H9 (cell line): ENCODE results near the gene FOSL2. TPM values are rescaled to one million over a fixed set of nuclear protein-coding genes. Genes with fewer than 3 reads are reported as not detected.

ENCODE experiments used
- DNase-seq: peaks from one replicate; pipeline ENCODE4 v3.0.0-alpha.2; 2017
- H2AFZ ChIP-seq: one replicate; pipeline ENCODE4 v1.6.1; 2013; ENCODE audit warnings: mild to moderate bottlenecking, low read length, control low read depth, moderate library complexity
- H2AK5ac ChIP-seq: 2 replicates; pipeline ENCODE4 v1.6.1; 2013; ENCODE audit warnings: low read length, control low read depth, mixed read lengths; ENCODE audit not compliant: insufficient read length
- H2BK120ac ChIP-seq: one replicate; pipeline ENCODE4 v1.6.1; 2013; ENCODE audit warnings: low read depth, mild to moderate bottlenecking, low read length, control low read depth, inconsistent platforms; ENCODE audit not compliant: poor library complexity, severe bottlenecking
- H2BK12ac ChIP-seq: 2 replicates; pipeline ENCODE4 v1.6.1; 2013; ENCODE audit warnings: low read length, control low read depth, mixed read lengths, low read depth; ENCODE audit not compliant: insufficient read length
- H2BK15ac ChIP-seq: 2 replicates; pipeline ENCODE4 v1.6.1; 2013; ENCODE audit warnings: low read depth, low read length, control low read depth
- H2BK20ac ChIP-seq: one replicate; pipeline ENCODE4 v1.6.1; 2013; ENCODE audit warnings: low read depth, mild to moderate bottlenecking, low read length, control low read depth, inconsistent platforms; ENCODE audit not compliant: poor library complexity, severe bottlenecking
- H2BK5ac ChIP-seq: 2 replicates; pipeline ENCODE4 v1.6.1; 2013; ENCODE audit warnings: low read length, control low read depth, mixed read lengths; ENCODE audit not compliant: insufficient read length
- H3K14ac ChIP-seq: 2 replicates; pipeline ENCODE4 v1.6.1; 2013; ENCODE audit warnings: low read length, control low read depth; ENCODE audit not compliant: insufficient read depth
- H3K18ac ChIP-seq: 2 replicates; pipeline ENCODE4 v1.6.1; 2013; ENCODE audit warnings: low read depth, mild to moderate bottlenecking, mixed read lengths, low read length, control low read depth; ENCODE audit not compliant: insufficient read length
- H3K23ac ChIP-seq: 2 replicates; pipeline ENCODE4 v1.6.1; 2013; ENCODE audit warnings: low read length, control low read depth, mixed read lengths, low read depth; ENCODE audit not compliant: insufficient read length
- H3K23me2 ChIP-seq: 2 replicates; pipeline ENCODE4 v1.6.1; 2013; ENCODE audit warnings: low read depth, mild to moderate bottlenecking, mixed read lengths, low read length, control low read depth; ENCODE audit not compliant: insufficient read length, poor library complexity, severe bottlenecking
- H3K27ac ChIP-seq: 2 replicates; pipeline ENCODE4 v1.5.1; 2013; ENCODE audit warnings: low read length, control low read depth, mixed read lengths, low read depth; ENCODE audit not compliant: insufficient read length
- H3K27me3 ChIP-seq: 2 replicates; pipeline ENCODE4 v1.6.1; 2013; ENCODE audit warnings: low read length, control low read depth, inconsistent platforms; ENCODE audit not compliant: insufficient read depth
- H3K4ac ChIP-seq: 2 replicates; pipeline ENCODE4 v1.6.1; 2013; ENCODE audit warnings: low read depth, mild to moderate bottlenecking, control low read depth, inconsistent platforms, low read length, moderate library complexity
- H3K4me1 ChIP-seq: 2 replicates; pipeline ENCODE4 v1.6.1; 2013; ENCODE audit warnings: low read length, control low read depth, inconsistent platforms; ENCODE audit not compliant: insufficient read depth
- H3K4me2 ChIP-seq: 2 replicates; pipeline ENCODE4 v1.6.1; 2013; ENCODE audit warnings: low read length, control low read depth, mixed read lengths; ENCODE audit not compliant: insufficient read length, insufficient read depth
- H3K56ac ChIP-seq: 2 replicates; pipeline ENCODE4 v1.6.1; 2013; ENCODE audit warnings: low read depth, mild to moderate bottlenecking, mixed read lengths, low read length, control low read depth; ENCODE audit not compliant: insufficient read length
- H3K79me1 ChIP-seq: 2 replicates; pipeline ENCODE4 v1.6.1; 2013; ENCODE audit warnings: low read depth, mild to moderate bottlenecking, moderate library complexity, low read length, control low read depth, inconsistent platforms; ENCODE audit not compliant: insufficient read depth, poor library complexity, severe bottlenecking
- H3K79me2 ChIP-seq: 2 replicates; pipeline ENCODE4 v1.6.1; 2013; ENCODE audit warnings: low read length, control low read depth, inconsistent platforms; ENCODE audit not compliant: insufficient read depth
- H3K9ac ChIP-seq: 2 replicates; pipeline ENCODE4 v1.6.1; 2013; ENCODE audit warnings: low read length, control low read depth, mixed read lengths; ENCODE audit not compliant: insufficient read length; ENCODE audit errors: extremely low read depth
- H3K9me3 ChIP-seq: one replicate; pipeline ENCODE4 v1.6.1; 2013; ENCODE audit warnings: low read depth, low read length, inconsistent platforms; ENCODE audit not compliant: control insufficient read depth
- H3T11ph ChIP-seq: one replicate; pipeline ENCODE4 v1.6.1; 2013; ENCODE audit warnings: mild to moderate bottlenecking, low read length, control low read depth, inconsistent platforms
- H4K20me1 ChIP-seq: one replicate; pipeline ENCODE4 v1.6.1; 2013; ENCODE audit not compliant: control insufficient read depth, insufficient read length, insufficient read depth
- H4K5ac ChIP-seq: 2 replicates; pipeline ENCODE4 v1.6.1; 2013; ENCODE audit warnings: low read depth, mild to moderate bottlenecking, mixed read lengths, low read length, control low read depth; ENCODE audit not compliant: insufficient read length
- H4K8ac ChIP-seq: replicated peaks from 2 replicates; pipeline ENCODE4 v1.6.1; 2013; ENCODE audit warnings: low read length, control low read depth, mixed read lengths, low read depth; ENCODE audit not compliant: insufficient read length
- H4K91ac ChIP-seq: 2 replicates; pipeline ENCODE4 v1.6.1; 2013; ENCODE audit warnings: low read depth, mild to moderate bottlenecking, moderate library complexity, mixed read lengths, low read length, control low read depth; ENCODE audit not compliant: insufficient read length
- H3K27ac Mint-ChIP-seq, 3 experiments: 2 replicates in 2 of 3; 3 replicates in 1 of 3; pipeline ENCODE4 v1.8.0; 2020 to 2021; ENCODE audit warnings: mixed read lengths in 3 of 3, mild to moderate bottlenecking in 1 of 3, moderate library complexity in 1 of 3
- H3K27me3 Mint-ChIP-seq: 2 replicates; pipeline ENCODE4 v1.8.0; 2021; ENCODE audit warnings: low read depth, mild to moderate bottlenecking, moderate library complexity, mixed read lengths
- H3K36me3 Mint-ChIP-seq, 3 experiments: 2 replicates in 2 of 3; 3 replicates in 1 of 3; pipeline ENCODE4 v1.8.0; 2020 to 2021; ENCODE audit warnings: low read depth in 3 of 3, mixed read lengths in 3 of 3; ENCODE audit not compliant: insufficient read depth in 1 of 3
- H3K4me1 Mint-ChIP-seq, 2 experiments: 2 replicates each; pipeline ENCODE4 v1.8.0; 2020; ENCODE audit warnings: mixed read lengths in 2 of 2
- H3K4me3 Mint-ChIP-seq, 2 experiments: 2 replicates in 1 of 2; 3 replicates in 1 of 2; pipeline ENCODE4 v1.8.0; 2020 to 2021; ENCODE audit warnings: mild to moderate bottlenecking in 2 of 2, mixed read lengths in 2 of 2, moderate library complexity in 1 of 2
- H3K9me3 Mint-ChIP-seq, 2 experiments: 2 replicates in 1 of 2; 3 replicates in 1 of 2; pipeline ENCODE4 v1.8.0; 2020; ENCODE audit warnings: mild to moderate bottlenecking in 2 of 2, mixed read lengths in 2 of 2, moderate library complexity in 1 of 2
- CTCF ChIP-seq: fragments of 200-600 bp; sonication (generic); conservative IDR thresholded peaks from 3 replicates; pipeline ENCODE4 v1.8.0; 2021; ENCODE audit warnings: antibody characterized with exemption, mild to moderate bottlenecking
- WGBS: extraction: QIAGEN DNeasy Blood & Tissue Kit; methylation state at CpG from one replicate; pipeline ENCODE4 v1.1.7; 2013; ENCODE audit warnings: missing lambda C conversion rate, low lambda C conversion rate, mixed read lengths; ENCODE audit not compliant: insufficient read length; ENCODE audit errors: extremely low coverage; 5-methylcytosine and 5-hydroxymethylcytosine counted together
- total RNA-seq: library from RNA; stranded (reverse); gene quantifications from 2 replicates; pipeline ENCODE4 v1.2.1, GENCODE V29; 2021

Gene FOSL2
- total RNA-seq, 1 experiment from 2014 or later = 7.4 TPM

GRCh38 chr2:28358668-28359201 lies 33.9 kb upstream of the FOSL2 start:
- no peak overlapping the region for H2AFZ ChIP-seq
- no peak overlapping the region for H2AK5ac ChIP-seq
- H3K14ac ChIP-seq = no peak overlapping the region
- H3K9me3 ChIP-seq = no peaks in the 10 kb centered on the region
- H3K23ac ChIP-seq = no peak overlapping the region
- no peak overlapping the region for H4K5ac ChIP-seq
- no peaks in the 10 kb centered on the region for H3K79me1 ChIP-seq
- H3K4ac ChIP-seq = no peak overlapping the region
- TF ChIP-seq CTCF = no peak
- H2BK20ac ChIP-seq = no peak overlapping the region
- H3K36me3 Mint-ChIP-seq = no peaks in the 10 kb centered on the region; a peak in 2 of 7 replicates
- no peak overlapping the region for H2BK120ac ChIP-seq
- no peak overlapping the region for H4K91ac ChIP-seq
- no CpG with 5 or more reads among the region's 7 CpGs for WGBS
- DNase-seq = no peak
- H3T11ph ChIP-seq = no peak overlapping the region
- no peak overlapping the region for H3K9ac ChIP-seq
- H3K27ac ChIP-seq = no peak overlapping the region
- no peaks in the 10 kb centered on the region for H3K23me2 ChIP-seq
- peaks cover 17 to 32% of the 10 kb centered on the region in 2 experiments for H3K4me1 Mint-ChIP-seq
- H3K4me3 Mint-ChIP-seq = no peak overlapping the region
- no peaks in the 10 kb centered on the region for H3K9me3 Mint-ChIP-seq
- no peak overlapping the region for H4K8ac ChIP-seq
- no peaks in the 10 kb centered on the region for H3K79me2 ChIP-seq
- no peak overlapping the region for H2BK15ac ChIP-seq
- H3K56ac ChIP-seq = no peak overlapping the region
- no peak overlapping the region for H3K27ac Mint-ChIP-seq
- H3K27me3 Mint-ChIP-seq = peaks cover 8% of the 10 kb centered on the region
- H2BK12ac ChIP-seq = no peak overlapping the region
- H3K4me1 ChIP-seq = no peaks in the 10 kb centered on the region
- no peak overlapping the region for H2BK5ac ChIP-seq
- H3K27me3 ChIP-seq = no peaks in the 10 kb centered on the region
- no peak overlapping the region for H3K4me2 ChIP-seq
- H3K18ac ChIP-seq = no peak overlapping the region
- no peaks in the 10 kb centered on the region for H4K20me1 ChIP-seq
